AG09319 (cell line): ENCODE results near the gene ZDHHC20.
"Not testable (repeated sequence)": the region's sequence is repeated elsewhere in the genome, so short reads cannot be mapped to it uniquely, and the experiment has no call there.

Experiments used
- DNase-seq: peaks from one replicate; pipeline ENCODE4 v3.0.0-alpha.2; 2010; ENCODE audit warnings: low read depth; ENCODE audit errors: extremely low read depth
- CTCF ChIP-seq: IDR thresholded peaks from 2 replicates; pipeline ENCODE4 v1.5.1; 2011; ENCODE audit warnings: low read depth, mild to moderate bottlenecking, inconsistent platforms, low read length, moderate library complexity

ZDHHC20 gene

GRCh38 chr13:21420706-21421105, 38.4 kb downstream of the ZDHHC20 start:
- no peak for DNase-seq
- TF ChIP-seq CTCF: no peak

GRCh38 chr13:21413013-21413412, 46.1 kb downstream of the ZDHHC20 start:
- no peak for DNase-seq
- TF ChIP-seq CTCF: no peak

DNA sequence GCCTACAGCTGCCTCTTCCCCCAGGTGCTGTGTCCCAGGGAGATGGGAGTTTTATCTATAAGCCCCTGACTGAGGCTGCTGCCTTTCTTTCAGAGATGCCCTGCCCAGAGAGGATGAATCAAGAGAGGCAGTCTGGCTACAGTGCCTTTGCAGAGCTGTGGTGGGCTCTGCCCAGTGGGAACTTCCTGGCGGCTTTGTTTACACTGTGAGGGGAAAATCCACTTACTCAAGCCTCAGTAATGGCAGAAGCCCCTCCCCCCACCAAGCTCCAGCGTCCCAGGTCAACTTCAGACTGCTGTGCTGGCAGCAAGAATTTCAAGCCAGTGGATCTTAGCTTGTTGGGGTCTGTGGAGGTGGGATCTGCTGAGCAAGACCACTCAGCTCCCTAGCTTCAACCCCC, 48.6 kb downstream of the ZDHHC20 start:
- DNase-seq: not testable (repeated sequence)

DNA sequence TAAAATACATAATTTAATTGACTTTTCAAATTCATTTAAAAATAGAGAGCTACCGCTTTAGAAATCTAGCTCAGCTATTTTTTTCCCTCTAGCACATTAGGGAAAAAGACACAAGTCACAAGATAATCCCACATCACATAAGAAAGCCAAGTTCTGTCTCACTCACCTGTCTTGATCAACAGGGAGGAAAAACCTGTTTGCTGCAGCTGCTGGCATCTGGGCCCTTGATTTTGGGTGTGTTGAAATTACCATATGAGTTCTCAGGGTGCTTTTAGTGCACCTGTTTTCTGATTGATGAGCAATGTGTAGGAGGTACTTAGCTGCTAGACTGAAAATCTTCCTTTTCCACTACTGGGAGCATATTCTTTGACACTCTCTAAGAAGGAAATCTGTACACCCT, 53.8 kb downstream of the ZDHHC20 start:
- DNase-seq: no peak
- TF ChIP-seq CTCF: no peak

DNA sequence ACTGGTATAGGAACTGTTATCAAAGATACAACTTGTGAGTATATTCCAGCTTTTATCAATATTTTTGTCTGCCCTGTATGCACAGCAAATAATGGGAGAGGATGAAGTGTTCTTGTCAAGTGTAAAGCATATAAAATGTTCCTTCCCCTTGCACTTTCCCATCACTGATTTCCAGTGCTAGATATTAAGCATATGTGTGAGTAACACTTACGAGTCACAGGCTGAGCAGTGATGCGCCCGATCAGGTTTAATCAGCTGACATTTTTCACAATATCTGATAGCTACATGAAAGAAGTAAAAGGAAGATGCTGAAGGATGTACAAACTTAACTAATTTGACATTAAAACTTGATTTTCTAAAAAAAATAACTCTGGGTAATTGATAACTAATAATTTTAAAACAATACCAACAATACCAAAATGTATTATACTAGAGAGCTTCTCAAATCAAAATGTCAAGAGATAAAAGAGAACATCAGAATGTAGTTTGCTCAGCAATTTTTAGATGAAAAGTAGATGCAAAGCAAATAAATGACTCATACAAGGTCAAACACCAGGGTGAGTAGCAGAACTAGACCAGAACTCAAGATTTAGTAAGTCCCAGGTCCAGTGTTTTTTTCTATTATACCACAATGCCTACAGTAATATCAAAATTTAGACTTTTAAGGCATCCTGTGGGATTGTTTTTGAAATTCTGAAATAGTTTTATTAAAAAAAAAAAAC, 56.4 kb downstream of the ZDHHC20 start:
- no peak for TF ChIP-seq CTCF
- DNase-seq: no peak

- DNase-seq: no peak
- no peak for TF ChIP-seq CTCF
Measured at GRCh38 chr13:21399741-21400140, 59.4 kb downstream of the ZDHHC20 start.

- no peak for DNase-seq
- no peak for TF ChIP-seq CTCF
Measured at GRCh38 chr13:21395953-21396352, 63.1 kb downstream of the ZDHHC20 start.

DNA sequence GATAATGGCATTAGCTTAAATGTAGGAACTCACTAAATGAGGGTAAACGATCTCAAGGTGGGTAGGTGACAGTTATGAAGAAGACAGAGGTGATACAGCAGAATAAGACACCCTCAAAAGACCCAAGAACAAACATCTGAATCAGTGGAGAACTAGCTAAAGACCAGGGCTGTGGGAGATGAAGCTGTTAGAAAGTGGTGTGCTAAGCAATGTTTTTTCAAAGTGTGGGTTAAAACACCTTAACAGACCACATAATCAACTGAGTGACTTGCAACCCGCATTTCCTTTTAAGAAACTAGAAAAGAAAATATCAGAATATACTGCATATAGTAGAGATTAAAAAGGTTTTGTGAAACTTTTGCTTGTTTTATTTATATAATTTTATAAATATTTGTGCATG, 70.0 kb downstream of the ZDHHC20 start:
- no peak for TF ChIP-seq CTCF
- DNase-seq: no peak
